ENCODE results near the gene CIB2.

GRCh38 chr15:78061963-78062427 is 69.2 kb downstream of the CIB2 start:
- no peak for TF ChIP-seq POLR2A (IDR thresholded peaks at IDR 0.05)
- TF ChIP-seq, protein P1, sequence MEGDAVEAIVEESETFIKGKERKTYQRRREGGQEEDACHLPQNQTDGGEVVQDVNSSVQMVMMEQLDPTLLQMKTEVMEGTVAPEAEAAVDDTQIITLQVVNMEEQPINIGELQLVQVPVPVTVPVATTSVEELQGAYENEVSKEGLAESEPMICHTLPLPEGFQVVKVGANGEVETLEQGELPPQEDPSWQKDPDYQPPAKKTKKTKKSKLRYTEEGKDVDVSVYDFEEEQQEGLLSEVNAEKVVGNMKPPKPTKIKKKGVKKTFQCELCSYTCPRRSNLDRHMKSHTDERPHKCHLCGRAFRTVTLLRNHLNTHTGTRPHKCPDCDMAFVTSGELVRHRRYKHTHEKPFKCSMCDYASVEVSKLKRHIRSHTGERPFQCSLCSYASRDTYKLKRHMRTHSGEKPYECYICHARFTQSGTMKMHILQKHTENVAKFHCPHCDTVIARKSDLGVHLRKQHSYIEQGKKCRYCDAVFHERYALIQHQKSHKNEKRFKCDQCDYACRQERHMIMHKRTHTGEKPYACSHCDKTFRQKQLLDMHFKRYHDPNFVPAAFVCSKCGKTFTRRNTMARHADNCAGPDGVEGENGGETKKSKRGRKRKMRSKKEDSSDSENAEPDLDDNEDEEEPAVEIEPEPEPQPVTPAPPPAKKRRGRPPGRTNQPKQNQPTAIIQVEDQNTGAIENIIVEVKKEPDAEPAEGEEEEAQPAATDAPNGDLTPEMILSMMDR (IDR thresholded peaks at IDR 0.05), result no peak
